ENCODE data around the gene MCCC1.
"Not testable (repeated sequence)": the region's sequence is repeated elsewhere in the genome, so short reads cannot be mapped to it uniquely, and the experiment has no call there.

MCCC1 gene

GRCh38 chr3:183008303-183008702 is 91.0 kb downstream of the MCCC1 start:
- TF ChIP-seq CTCF (IDR thresholded peaks at IDR 0.05; ENCODE audit: low read length) (no peak), EZH2phosphoT487 (IDR thresholded peaks at IDR 0.05; ENCODE audit: low read length) (no peak), EZH2 (optimal IDR thresholded peaks at IDR 0.05; ENCODE audit: low read depth, low read length) (no peak)
- no peak for DNase-seq
- no peak overlapping the region for H3K27ac ChIP-seq (ENCODE audit: low read length)

GRCh38 chr3:183006396-183007002 is 92.8 kb downstream of the MCCC1 start:
- Histone ChIP-seq H3K27me3 (replicated peaks; ENCODE audit: insufficient read depth, low read length) (no peaks in the 10 kb centered on the region), H3K4me1 (ENCODE audit: low read length) (no peaks in the 10 kb centered on the region), H3K36me3 (replicated peaks; ENCODE audit: insufficient read depth, low read length) (no peaks in the 10 kb centered on the region), H3K27ac (ENCODE audit: low read length) (no peak overlapping the region), H3K4me2 (ENCODE audit: low read depth, low read length) (no peak overlapping the region), H3F3A (ENCODE audit: insufficient read depth, low read length) (no peaks in the 10 kb centered on the region), H4K20me1 (ENCODE audit: insufficient read depth, low read length) (no peaks in the 10 kb centered on the region), H3K9me3 (replicated peaks; ENCODE audit: insufficient read depth, low read length) (no peaks in the 10 kb centered on the region), H3K9ac (ENCODE audit: low read length) (no peak overlapping the region), H2AFZ (ENCODE audit: low read length) (no peak overlapping the region), H3K79me2 (ENCODE audit: low read length) (no peaks in the 10 kb centered on the region), H3K9me2 (replicated peaks; ENCODE audit: insufficient read depth, low read length) (no peaks in the 10 kb centered on the region), H3K4me3 (ENCODE audit: low read length) (no peak overlapping the region)
- DNase-seq = no peak
- TF ChIP-seq EZH2 (optimal IDR thresholded peaks at IDR 0.05; ENCODE audit: low read depth, low read length) = no peak
- TF ChIP-seq CTCF (IDR thresholded peaks at IDR 0.05; ENCODE audit: low read length) = no peak
- no peak for TF ChIP-seq EZH2phosphoT487 (IDR thresholded peaks at IDR 0.05; ENCODE audit: low read length)

More at GRCh38 chr3:183008303-183008702, 91.0 kb downstream of the MCCC1 start:
- no peaks in the 10 kb centered on the region for H3K9me3 ChIP-seq (replicated peaks; ENCODE audit: insufficient read depth, low read length)
- H4K20me1 ChIP-seq (ENCODE audit: insufficient read depth, low read length) = no peaks in the 10 kb centered on the region
- no peak overlapping the region for H2AFZ ChIP-seq (ENCODE audit: low read length)
- H3K9ac ChIP-seq (ENCODE audit: low read length) = no peak overlapping the region
- H3K9me2 ChIP-seq (replicated peaks; ENCODE audit: insufficient read depth, low read length) = no peaks in the 10 kb centered on the region
- H3K4me3 ChIP-seq (ENCODE audit: low read length) = no peak overlapping the region
- H3K27me3 ChIP-seq (replicated peaks; ENCODE audit: insufficient read depth, low read length) = no peaks in the 10 kb centered on the region
- no peak overlapping the region for H3K4me2 ChIP-seq (ENCODE audit: low read depth, low read length)
- H3K79me2 ChIP-seq (ENCODE audit: low read length) = no peaks in the 10 kb centered on the region
- no peaks in the 10 kb centered on the region for H3K4me1 ChIP-seq (ENCODE audit: low read length)
- no peaks in the 10 kb centered on the region for H3F3A ChIP-seq (ENCODE audit: insufficient read depth, low read length)
- H3K36me3 ChIP-seq (replicated peaks; ENCODE audit: insufficient read depth, low read length) = no peaks in the 10 kb centered on the region

- no peak overlapping the region for H3K4me2 ChIP-seq (ENCODE audit: low read depth, low read length)
- H3K9me3 ChIP-seq (replicated peaks; ENCODE audit: insufficient read depth, low read length) = no peaks in the 10 kb centered on the region
- H2AFZ ChIP-seq (ENCODE audit: low read length) = no peak overlapping the region
- H3K4me1 ChIP-seq (ENCODE audit: low read length) = no peaks in the 10 kb centered on the region
- H3K27me3 ChIP-seq (replicated peaks; ENCODE audit: insufficient read depth, low read length) = no peaks in the 10 kb centered on the region
- no peak for DNase-seq
- H4K20me1 ChIP-seq (ENCODE audit: insufficient read depth, low read length) = no peaks in the 10 kb centered on the region
- no peak overlapping the region for H3K27ac ChIP-seq (ENCODE audit: low read length)
- no peaks in the 10 kb centered on the region for H3K36me3 ChIP-seq (replicated peaks; ENCODE audit: insufficient read depth, low read length)
- H3K9ac ChIP-seq (ENCODE audit: low read length) = no peak overlapping the region
- no peaks in the 10 kb centered on the region for H3F3A ChIP-seq (ENCODE audit: insufficient read depth, low read length)
- no peaks in the 10 kb centered on the region for H3K9me2 ChIP-seq (replicated peaks; ENCODE audit: insufficient read depth, low read length)
- TF ChIP-seq CTCF (IDR thresholded peaks at IDR 0.05; ENCODE audit: low read length) = no peak
- no peak for TF ChIP-seq EZH2phosphoT487 (IDR thresholded peaks at IDR 0.05; ENCODE audit: low read length)
- no peak for TF ChIP-seq EZH2 (optimal IDR thresholded peaks at IDR 0.05; ENCODE audit: low read depth, low read length)
- no peak overlapping the region for H3K4me3 ChIP-seq (ENCODE audit: low read length)
- no peaks in the 10 kb centered on the region for H3K79me2 ChIP-seq (ENCODE audit: low read length)
Observed at GRCh38 chr3:182999767-183000166, 99.5 kb downstream of the MCCC1 start.

- not testable (repeated sequence) for H3K27ac ChIP-seq (ENCODE audit: low read length); H3K4me3 ChIP-seq (ENCODE audit: low read length); H2AFZ ChIP-seq (ENCODE audit: low read length); H3K27me3 ChIP-seq (replicated peaks; ENCODE audit: insufficient read depth, low read length); H3K9me2 ChIP-seq (replicated peaks; ENCODE audit: insufficient read depth, low read length); H3K4me2 ChIP-seq (ENCODE audit: low read depth, low read length); H4K20me1 ChIP-seq (ENCODE audit: insufficient read depth, low read length); H3K4me1 ChIP-seq (ENCODE audit: low read length); H3K9ac ChIP-seq (ENCODE audit: low read length); H3K36me3 ChIP-seq (replicated peaks; ENCODE audit: insufficient read depth, low read length); H3K9me3 ChIP-seq (replicated peaks; ENCODE audit: insufficient read depth, low read length); H3F3A ChIP-seq (ENCODE audit: insufficient read depth, low read length); H3K79me2 ChIP-seq (ENCODE audit: low read length)
- DNase-seq = peak; percentile 27
Observed at GRCh38 chr3:182993486-182994201, 105.7 kb downstream of the MCCC1 start.

All from MM.1S (cell line).